ENCODE data around the gene CYFIP1.

DNA sequence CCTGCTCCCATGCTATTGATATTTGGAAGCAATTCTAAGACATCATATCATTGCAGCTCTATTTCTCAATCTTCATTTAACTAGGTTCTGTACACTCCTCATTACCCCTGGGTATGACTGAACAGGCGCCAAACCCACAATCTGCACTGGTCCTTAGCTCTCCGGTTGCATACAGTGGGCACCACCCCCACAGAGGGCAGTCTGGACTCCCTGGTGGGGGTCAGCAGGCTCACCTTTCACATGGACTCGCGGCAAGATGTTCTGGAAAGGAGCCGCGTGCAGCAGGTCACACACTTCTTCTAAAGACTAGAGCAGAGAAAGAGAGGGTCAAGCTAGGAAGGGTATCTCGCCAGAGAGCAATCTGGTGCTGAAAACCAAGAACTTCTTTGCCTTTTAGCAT is 105.2 kb downstream of the CYFIP1 start:
- no peak for TF ChIP-seq CTCF (IDR thresholded peaks at IDR 0.05)
- TF ChIP-seq EP300 (IDR thresholded peaks at IDR 0.05) = no peak
- no peak for TF ChIP-seq POLR2A (IDR thresholded peaks at IDR 0.05)

Measured in tibial nerve (tissue), 4 donors.